Glomerular endothelial cell (primary cell): Measurements from ENCODE around the gene FUT2. TPM values are rescaled to one million over a fixed set of nuclear protein-coding genes. Genes with fewer than 3 reads are reported as not detected.
"Not testable (repeated sequence)": the region's sequence is repeated elsewhere in the genome, so short reads cannot be mapped to it uniquely, and the experiment has no call there.

Experiments
- DNase-seq: peaks from one replicate; pipeline ENCODE4 v3.0.0-alpha.2; 2011; ENCODE audit warnings: low read depth, low spot score; ENCODE audit errors: extremely low read depth
- total RNA-seq: library from RNA; depleted of rRNA; stranded (reverse); fragments of >200 nt; gene quantifications from 2 replicates; pipeline ENCODE4 v1.2.3, GENCODE V29; 2015

The FUT2 gene
- total RNA-seq, 1 donor from 2014 or later = not detected

GRCh38 chr19:48670699-48671445, 24.9 kb upstream of the FUT2 start:
- no peak for DNase-seq

GRCh38 chr19:48671446-48671995, 24.2 kb upstream of the FUT2 start:
- no peak for DNase-seq

GRCh38 chr19:48672994-48673393, 22.8 kb upstream of the FUT2 start, which contains the start of gene NTN5:
TSS of gene NTN5 (minus strand) at chr19:48673017. CDS start at chr19:48670986, 2,031 bp downstream.
- no peak for DNase-seq

- DNase-seq = no peak
Observed at GRCh38 chr19:48673436-48674100, 22.2 kb upstream of the FUT2 start.

GRCh38 chr19:48674216-48674809, 21.5 kb upstream of the FUT2 start:
- no peak for DNase-seq

GRCh38 chr19:48674921-48675824, 20.6 kb upstream of the FUT2 start:
- DNase-seq = no peak

- no peak for DNase-seq
Observed at GRCh38 chr19:48676487-48676886, 19.3 kb upstream of the FUT2 start.

- DNase-seq = no peak
Observed at GRCh38 chr19:48676887-48677286, 18.9 kb upstream of the FUT2 start.

GRCh38 chr19:48678201-48678600, 17.6 kb upstream of the FUT2 start:
- DNase-seq = no peak

- DNase-seq = not testable (repeated sequence)
Observed at GRCh38 chr19:48680006-48680405, 15.8 kb upstream of the FUT2 start.

GRCh38 chr19:48680436-48681126, 15.2 kb upstream of the FUT2 start:
- DNase-seq = no peak

- DNase-seq = no peak
Observed at GRCh38 chr19:48681127-48681470, 14.7 kb upstream of the FUT2 start.

GRCh38 chr19:48683349-48683748, 12.4 kb upstream of the FUT2 start:
- no peak for DNase-seq

GRCh38 chr19:48685583-48685982, 10.2 kb upstream of the FUT2 start:
- no peak for DNase-seq

- no peak for DNase-seq
Observed at GRCh38 chr19:48686088-48686487, 9.7 kb upstream of the FUT2 start.

GRCh38 chr19:48686637-48687036, 9.1 kb upstream of the FUT2 start:
- not testable (repeated sequence) for DNase-seq

- DNase-seq = no peak
Observed at GRCh38 chr19:48687776-48688175, 8.0 kb upstream of the FUT2 start.

GRCh38 chr19:48689449-48689848, 6.3 kb upstream of the FUT2 start:
- DNase-seq = no peak

- DNase-seq = not testable (repeated sequence)
Observed at GRCh38 chr19:48693629-48694028, 2.1 kb upstream of the FUT2 start.
